ENCODE measurements around the gene LCA5.
"Not testable (repeated sequence)": the region's sequence is repeated elsewhere in the genome, so short reads cannot be mapped to it uniquely, and the experiment has no call there.

The LCA5 gene

DNA sequence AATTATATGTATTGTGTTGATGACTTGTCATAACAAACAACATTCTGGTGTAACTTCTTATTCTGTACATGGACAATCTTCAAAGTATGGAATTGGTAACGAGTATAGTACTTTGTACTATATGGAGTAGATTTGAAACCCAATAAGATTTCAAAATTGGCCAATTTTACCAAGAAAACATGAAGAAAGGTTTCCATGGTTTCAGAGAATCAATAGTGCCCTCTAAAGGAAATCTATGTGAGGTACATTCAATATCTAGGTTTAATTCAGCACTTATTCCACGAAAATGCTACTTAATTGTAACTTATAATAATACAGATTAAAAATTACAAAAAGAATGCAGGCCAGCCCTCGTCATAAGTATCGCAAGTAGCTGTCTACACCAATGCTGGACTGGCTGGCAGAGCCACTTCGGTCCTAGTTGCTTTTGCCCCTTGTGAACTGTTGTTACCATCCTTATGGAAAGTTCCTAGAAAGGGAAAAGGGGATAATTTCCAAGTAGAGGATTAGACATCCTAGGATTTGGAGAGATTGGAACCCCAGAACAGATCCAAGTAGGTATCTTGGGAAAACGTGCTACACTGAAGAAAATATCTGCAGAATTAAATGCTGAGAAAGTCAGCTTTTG is 70.9 kb downstream of the LCA5 start:
- no peak for DNase-seq (ENCODE audit: low read depth)

DNA sequence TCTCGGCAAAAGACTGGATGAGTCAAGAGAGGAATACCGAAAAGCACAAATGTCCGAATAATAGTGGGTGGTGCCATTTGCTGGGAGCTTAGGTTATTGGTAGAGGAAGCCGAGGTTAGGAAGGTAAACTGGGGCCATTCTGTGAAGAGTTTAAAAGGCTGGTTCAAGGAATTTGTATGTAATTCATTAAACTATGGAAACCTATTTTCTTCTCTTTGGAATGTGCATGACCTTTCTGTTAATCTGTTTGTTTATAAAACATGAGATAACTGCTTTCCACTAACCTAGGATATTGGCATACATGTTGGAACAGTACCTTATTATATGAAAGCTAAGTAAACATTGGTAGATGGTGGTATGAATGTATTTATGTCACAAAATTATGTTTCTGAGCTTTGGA is 71.8 kb downstream of the LCA5 start:
- DNase-seq (ENCODE audit: low read depth), result no peak

DNA sequence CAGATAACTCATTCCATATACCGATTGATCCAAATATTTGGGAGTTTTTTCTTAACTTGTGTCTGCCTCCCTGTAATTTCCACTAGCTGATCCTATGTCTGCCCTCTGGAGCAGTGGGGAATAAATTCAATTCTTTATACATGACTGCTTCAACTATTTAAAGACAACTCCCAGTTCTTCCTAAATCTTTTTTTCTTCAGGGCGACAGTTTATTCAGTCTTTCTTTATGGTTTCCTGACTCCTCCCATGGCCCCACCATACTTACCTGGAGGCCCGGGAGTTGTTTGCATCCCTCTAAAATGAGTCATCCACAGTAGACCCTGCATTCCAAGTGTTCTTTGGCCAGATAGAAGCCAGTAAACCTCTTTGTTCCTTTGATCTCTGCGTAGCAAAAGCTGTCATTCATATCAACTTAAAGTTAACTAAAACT is 73.6 kb downstream of the LCA5 start:
- DNase-seq (ENCODE audit: low read depth), result no peak

DNA sequence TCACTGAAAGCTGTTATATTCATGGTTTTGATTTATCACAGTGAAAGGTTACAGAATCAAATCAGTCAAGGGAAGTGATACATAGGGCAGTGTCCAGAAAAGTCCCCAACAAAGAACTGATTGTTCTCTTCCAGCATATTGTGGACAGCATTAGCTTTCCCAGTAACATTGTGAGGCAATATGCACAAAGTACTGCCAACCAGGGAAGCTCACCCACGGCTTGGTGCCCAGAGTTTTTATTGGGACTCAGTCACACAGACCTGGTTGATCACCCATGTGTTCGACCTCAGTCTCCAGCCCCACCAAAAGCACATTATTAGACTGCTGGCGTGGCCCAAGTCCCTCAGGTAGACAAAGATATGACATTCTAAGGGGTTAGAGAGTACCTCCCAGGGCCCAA is 76.0 kb downstream of the LCA5 start:
- no peak for DNase-seq (ENCODE audit: low read depth)

- DNase-seq (ENCODE audit: low read depth), result no peak
Observed at GRCh38 chr6:79455446-79455845, 81.8 kb downstream of the LCA5 start.

GRCh38 chr6:79453558-79454042 is 83.6 kb downstream of the LCA5 start:
- no peak for DNase-seq (ENCODE audit: low read depth)

- DNase-seq (ENCODE audit: low read depth), result no peak
Observed at GRCh38 chr6:79450984-79451383, 86.2 kb downstream of the LCA5 start.

DNA sequence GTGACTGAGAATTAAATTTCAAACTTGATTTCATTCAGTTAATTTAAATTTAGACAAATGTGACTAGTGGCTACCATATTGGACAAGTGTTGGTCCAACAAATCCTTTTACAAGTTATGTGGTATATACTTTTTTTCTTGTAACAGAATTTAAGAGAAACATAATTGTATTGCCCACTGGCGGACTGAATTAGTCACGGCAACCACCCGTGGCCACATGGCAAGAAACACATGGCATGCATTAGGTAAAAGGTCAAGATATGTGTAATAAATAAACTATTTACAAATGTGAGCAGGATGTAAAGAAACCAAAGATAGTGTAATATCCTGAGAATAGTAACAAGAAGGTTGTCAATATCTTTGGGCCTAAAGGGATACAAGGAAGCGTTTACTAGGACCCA is 91.2 kb downstream of the LCA5 start:
- no peak for DNase-seq (ENCODE audit: low read depth)

- not testable (repeated sequence) for DNase-seq (ENCODE audit: low read depth)
Observed at GRCh38 chr6:79443876-79444275, 93.4 kb downstream of the LCA5 start.

GRCh38 chr6:79441192-79441591 is 96.0 kb downstream of the LCA5 start:
- DNase-seq (ENCODE audit: low read depth), result no peak

GRCh38 chr6:79440598-79440997 is 96.6 kb downstream of the LCA5 start:
- DNase-seq (ENCODE audit: low read depth), result no peak

GRCh38 chr6:79438030-79438429 is 99.2 kb downstream of the LCA5 start:
- DNase-seq (ENCODE audit: low read depth), result no peak

GRCh38 chr6:79436241-79436640 is 101.0 kb downstream of the LCA5 start:
- no peak for DNase-seq (ENCODE audit: low read depth)

GRCh38 chr6:79435746-79436145 is 101.5 kb downstream of the LCA5 start:
- DNase-seq (ENCODE audit: low read depth), result no peak

Measured in activated T-helper 1 cell treated with Interleukin-2 at 50 U/mL for 16 hours (primary cell).